Glutamatergic neuron (in vitro differentiated cells): ENCODE data around the gene HBM. TPM values are rescaled to one million over a fixed set of nuclear protein-coding genes. Genes with fewer than 3 reads are reported as not detected.

Experiments used
- DNase-seq: peaks from one replicate; pipeline ENCODE4 v3.0.0; 2022
- H3K27ac Mint-ChIP-seq: one replicate; pipeline ENCODE4 v1.8.0; 2020; ENCODE audit warnings: mild to moderate bottlenecking, mixed read lengths, inconsistent platforms; ENCODE audit not compliant: unreplicated experiment
- H3K27me3 Mint-ChIP-seq: one replicate; pipeline ENCODE4 v1.8.0; 2020; ENCODE audit warnings: mild to moderate bottlenecking, moderate library complexity, mixed read lengths, inconsistent platforms; ENCODE audit not compliant: unreplicated experiment
- H3K36me3 Mint-ChIP-seq: one replicate; pipeline ENCODE4 v1.8.0; 2020; ENCODE audit warnings: mild to moderate bottlenecking, mixed read lengths, inconsistent platforms; ENCODE audit not compliant: unreplicated experiment
- H3K4me1 Mint-ChIP-seq: one replicate; pipeline ENCODE4 v1.8.0; 2020; ENCODE audit warnings: mild to moderate bottlenecking, low read depth, mixed read lengths, inconsistent platforms; ENCODE audit not compliant: unreplicated experiment
- H3K4me3 Mint-ChIP-seq: one replicate; pipeline ENCODE4 v1.8.0; 2020; ENCODE audit warnings: mild to moderate bottlenecking, mixed read lengths, inconsistent platforms; ENCODE audit not compliant: unreplicated experiment
- H3K9me3 Mint-ChIP-seq: one replicate; pipeline ENCODE4 v1.8.0; 2020; ENCODE audit warnings: mild to moderate bottlenecking, moderate library complexity, mixed read lengths, inconsistent platforms; ENCODE audit not compliant: unreplicated experiment
- total RNA-seq: library from RNA; stranded (reverse); fragmentation: NEBNext Ultra II Directional; extraction: Animal tissue kit (Norgen Biotek cat#: 25700); gene quantifications from one replicate; pipeline ENCODE4 v1.2.1, GENCODE V29; 2021; ENCODE audit not compliant: unreplicated experiment
- TF ChIP-seq, protein P1 (sequence below): fragments of 200-600 bp; sonication (generic); IDR thresholded peaks from one replicate; pipeline ENCODE4 v1.5.0; 2021; ENCODE audit not compliant: partially characterized antibody, unreplicated experiment

Gene HBM
- total RNA-seq, 1 donor from 2014 or later = not detected

- Mint-ChIP-seq H3K36me3 (no peaks in the 10 kb centered on the region), H3K4me3 (no peak overlapping the region), H3K27me3 (no peaks in the 10 kb centered on the region), H3K27ac (no peak overlapping the region), H3K4me1 (no peaks in the 10 kb centered on the region), H3K9me3 (no peaks in the 10 kb centered on the region)
- DNase-seq = no peak
- TF ChIP-seq, protein P1, sequence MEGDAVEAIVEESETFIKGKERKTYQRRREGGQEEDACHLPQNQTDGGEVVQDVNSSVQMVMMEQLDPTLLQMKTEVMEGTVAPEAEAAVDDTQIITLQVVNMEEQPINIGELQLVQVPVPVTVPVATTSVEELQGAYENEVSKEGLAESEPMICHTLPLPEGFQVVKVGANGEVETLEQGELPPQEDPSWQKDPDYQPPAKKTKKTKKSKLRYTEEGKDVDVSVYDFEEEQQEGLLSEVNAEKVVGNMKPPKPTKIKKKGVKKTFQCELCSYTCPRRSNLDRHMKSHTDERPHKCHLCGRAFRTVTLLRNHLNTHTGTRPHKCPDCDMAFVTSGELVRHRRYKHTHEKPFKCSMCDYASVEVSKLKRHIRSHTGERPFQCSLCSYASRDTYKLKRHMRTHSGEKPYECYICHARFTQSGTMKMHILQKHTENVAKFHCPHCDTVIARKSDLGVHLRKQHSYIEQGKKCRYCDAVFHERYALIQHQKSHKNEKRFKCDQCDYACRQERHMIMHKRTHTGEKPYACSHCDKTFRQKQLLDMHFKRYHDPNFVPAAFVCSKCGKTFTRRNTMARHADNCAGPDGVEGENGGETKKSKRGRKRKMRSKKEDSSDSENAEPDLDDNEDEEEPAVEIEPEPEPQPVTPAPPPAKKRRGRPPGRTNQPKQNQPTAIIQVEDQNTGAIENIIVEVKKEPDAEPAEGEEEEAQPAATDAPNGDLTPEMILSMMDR = no peak
Measured at GRCh38 chr16:212999-213398, 47.2 kb downstream of the HBM start.

Other genes starting within 250 kb of the HBM start
- 10.2 TPM for gene POLR3K, start 112.4 kb upstream of the HBM start, total RNA-seq
- gene SNRNP25, start 112.2 kb upstream of the HBM start, total RNA-seq = 21.5 TPM
- 25.2 TPM for gene RHBDF1, start 93.3 kb upstream of the HBM start, total RNA-seq
- gene MPG, start 87.8 kb upstream of the HBM start, total RNA-seq = 24.7 TPM
- gene NPRL3, start 27.3 kb upstream of the HBM start, total RNA-seq = 38.9 TPM
- gene HBZ, start 13.3 kb upstream of the HBM start, total RNA-seq = not detected
- gene HBA2, start 6.9 kb downstream of the HBM start, total RNA-seq = not detected
- 1.5 TPM for gene HBA1, start 10.7 kb downstream of the HBM start, total RNA-seq
- 1.5 TPM for gene HBQ1, start 14.5 kb downstream of the HBM start, total RNA-seq
- gene LUC7L, start 63.5 kb downstream of the HBM start, total RNA-seq = 213 TPM
- gene FAM234A, start 68.8 kb downstream of the HBM start, total RNA-seq = 82.7 TPM
- gene RGS11, start 110.0 kb downstream of the HBM start, total RNA-seq = 18.2 TPM
- gene ARHGDIG, start 114.6 kb downstream of the HBM start, total RNA-seq = 13.8 TPM
- gene PDIA2, start 117.2 kb downstream of the HBM start, total RNA-seq = 11.8 TPM
- gene AXIN1, start 186.7 kb downstream of the HBM start, total RNA-seq = 16.4 TPM
- gene MRPL28, start 204.6 kb downstream of the HBM start, total RNA-seq = 69.6 TPM
- gene PGAP6, start 216.0 kb downstream of the HBM start, total RNA-seq = 54.5 TPM
- gene NME4, start 231.2 kb downstream of the HBM start, total RNA-seq = 82.6 TPM
- 26.2 TPM for gene DECR2, start 235.9 kb downstream of the HBM start, total RNA-seq